ENCODE measurements around the gene KCNMA1. TPM values are rescaled to one million over a fixed set of nuclear protein-coding genes. Genes with fewer than 3 reads are reported as not detected.

The KCNMA1 gene
- total RNA-seq, 1 experiment from 2014 or later, result 0.49 TPM

- ChIA-PET RAD21 (ENCODE audit: low non-redundant PET in 1 of 2, low total read pairs in 2 of 2, uncharacterized antibody in 2 of 2, unreplicated experiment in 2 of 2) (no interaction called here), POLR2A (no interaction called here), CTCF (no interaction called here)
- Histone ChIP-seq H2AFZ (ENCODE audit: low read depth, low read length, poor library complexity, severe bottlenecking) (no peak overlapping the region), H3K9ac (ENCODE audit: low read length) (no peak overlapping the region), H3K4me2 (ENCODE audit: low read length) (no peak overlapping the region), H3K27ac (ENCODE audit: low read depth, low read length) (no peak overlapping the region), H3K36me3 (ENCODE audit: control insufficient read depth in 1 of 2, insufficient read depth in 2 of 2, low read length in 2 of 2) (no peaks in the 10 kb centered on the region), H4K20me1 (ENCODE audit: insufficient read depth) (no peaks in the 10 kb centered on the region), H3K4me1 (ENCODE audit: control insufficient read depth in 1 of 2, insufficient read depth in 2 of 2, low read length in 2 of 2) (0 out of 4 replicates have a peak, but pooled peaks cover 0 to 3% of the 10 kb centered on the region in 2 experiments), H3K9me3 (ENCODE audit: control insufficient read depth in 1 of 2, insufficient read depth in 1 of 2, low read depth in 1 of 2, low read length in 2 of 2) (no peaks in the 10 kb centered on the region), H3K9me2 (ENCODE audit: insufficient read depth) (no peaks in the 10 kb centered on the region), H3K79me2 (ENCODE audit: insufficient read depth, low read length) (no peaks in the 10 kb centered on the region), H3K27me3 (ENCODE audit: insufficient read depth, low read length) (peaks cover 36% of the 10 kb centered on the region), H3K4me3 (replicated peaks in 1 of 2; ENCODE audit: low read depth in 1 of 2, low read length in 2 of 2) (no peak overlapping the region)
- intact Hi-C loops (cut with micrococcal nuclease), result no loop called here
- TF ChIP-seq SP1 (IDR thresholded peaks at IDR 0.05; ENCODE audit: low read depth) (no peak), ATF3 (IDR thresholded peaks at IDR 0.05) (no peak), CBX3 (IDR thresholded peaks at IDR 0.05; ENCODE audit: low read depth) (no peak), CEBPB (IDR thresholded peaks at IDR 0.05; ENCODE audit: low read depth) (no peak), RAD21 (IDR thresholded peaks at IDR 0.05; ENCODE audit: low read depth) (no peak), YY1 (IDR thresholded peaks at IDR 0.05; ENCODE audit: extremely low read depth, insufficient replicate concordance, low read depth, low read length) (no peak)
- DNase-seq (ENCODE audit: low read depth, low spot score) (no peak), ATAC-seq (no peak)
- no TSS peak for BruUV-seq (replicated peaks)
These were observed 413.8 kb downstream of the KCNMA1 start for GRCh38 chr10:77223526-77224460.

- ATAC-seq (no peak), DNase-seq (ENCODE audit: low read depth, low spot score) (no peak)
- H3K79me2 ChIP-seq (ENCODE audit: insufficient read depth, low read length), result no peaks in the 10 kb centered on the region
- 0 out of 4 replicates have a peak, but pooled peaks cover 0 to 3% of the 10 kb centered on the region in 2 experiments for H3K4me1 ChIP-seq (ENCODE audit: control insufficient read depth in 1 of 2, insufficient read depth in 2 of 2, low read length in 2 of 2)
- POLR2A ChIA-PET, result no interaction called here
- TF ChIP-seq ELF1 (IDR thresholded peaks at IDR 0.05; ENCODE audit: borderline replicate concordance, low read depth), result no peak
- no peak for TF ChIP-seq ZBTB33 (IDR thresholded peaks at IDR 0.05; ENCODE audit: extremely low read depth, insufficient replicate concordance, low read length)
- no peak for TF ChIP-seq CTCF (IDR thresholded peaks at IDR 0.05 in 2 of 3, conservative IDR thresholded peaks at IDR 0.05 in 1 of 3; ENCODE audit: borderline replicate concordance in 1 of 3, insufficient read depth in 1 of 3, low read depth in 2 of 3, low read length in 2 of 3)
- TF ChIP-seq POLR2AphosphoS5 (IDR thresholded peaks at IDR 0.05; ENCODE audit: low read depth, low read length), result no peak
- TF ChIP-seq CBX3 (IDR thresholded peaks at IDR 0.05; ENCODE audit: low read depth), result no peak
- H3K4me3 ChIP-seq (replicated peaks in 1 of 2; ENCODE audit: low read depth in 1 of 2, low read length in 2 of 2), result no peak overlapping the region
- H2AFZ ChIP-seq (ENCODE audit: low read depth, low read length, poor library complexity, severe bottlenecking), result no peak overlapping the region
- CTCF ChIA-PET, result no interaction called here
- RAD21 ChIA-PET (ENCODE audit: low non-redundant PET in 1 of 2, low total read pairs in 2 of 2, uncharacterized antibody in 2 of 2, unreplicated experiment in 2 of 2), result no interaction called here
- no peaks in the 10 kb centered on the region for H4K20me1 ChIP-seq (ENCODE audit: insufficient read depth)
- peaks cover 44% of the 10 kb centered on the region for H3K27me3 ChIP-seq (ENCODE audit: insufficient read depth, low read length)
- intact Hi-C loops (cut with micrococcal nuclease), result no loop called here
- H3K27ac ChIP-seq (ENCODE audit: low read depth, low read length), result no peak overlapping the region
- H3K9me3 ChIP-seq (ENCODE audit: control insufficient read depth in 1 of 2, insufficient read depth in 1 of 2, low read depth in 1 of 2, low read length in 2 of 2), result no peaks in the 10 kb centered on the region
- H3K9me2 ChIP-seq (ENCODE audit: insufficient read depth), result no peaks in the 10 kb centered on the region
- no peak overlapping the region for H3K9ac ChIP-seq (ENCODE audit: low read length)
- H3K4me2 ChIP-seq (ENCODE audit: low read length), result no peak overlapping the region
- H3K36me3 ChIP-seq (ENCODE audit: control insufficient read depth in 1 of 2, insufficient read depth in 2 of 2, low read length in 2 of 2), result no peaks in the 10 kb centered on the region
- BruUV-seq (replicated peaks), result no TSS peak
These were observed 417.5 kb downstream of the KCNMA1 start for GRCh38 chr10:77220150-77220549.

All from HCT116 (cell line).